H1 (cell line): ENCODE results near the gene URGCP. TPM values are rescaled to one million over a fixed set of nuclear protein-coding genes. Genes with fewer than 3 reads are reported as not detected.

Experiments used
- CTCF ChIA-PET: fragments of 300-600 bp; sonication (Branson Sonifier 250); formaldehyde crosslinking; loops from one replicate; lab custom pipeline; 2021; ENCODE audit not compliant: partially characterized antibody; lab: Charles Lee
- POLR2A ChIA-PET: fragments of 300-600 bp; sonication (Branson Sonifier 250); formaldehyde crosslinking; loops from one replicate; lab custom pipeline; 2021; ENCODE audit warnings: inconsistent platforms; ENCODE audit not compliant: partially characterized antibody; lab: Charles Lee
- DNase-seq, 2 experiments: peaks; one replicate each; pipeline versions ENCODE4 v3.0.0 to v3.0.0-alpha.2; 2010 to 2022; ENCODE audit warnings: low spot score in 2 of 2, low read depth in 1 of 2, mixed read lengths in 1 of 2
- FAIRE-seq: peaks from 2 replicates; lab custom pipeline; 2011; peaks lifted over from hg19 to GRCh38; lab: Jason Lieb, UNC
- H2AFZ ChIP-seq: 2 replicates; pipeline ENCODE4 v1.8.1; 2012; ENCODE audit warnings: low read length, inconsistent platforms
- H2AK5ac ChIP-seq: 2 replicates; pipeline ENCODE4 v1.6.1; 2013; ENCODE audit warnings: low read depth, low read length
- H2BK120ac ChIP-seq: replicated peaks from 2 replicates; pipeline ENCODE3; 2013; ENCODE audit warnings: low read depth, low read length, inconsistent platforms
- H2BK12ac ChIP-seq: 2 replicates; pipeline ENCODE4 v1.6.1; 2013; ENCODE audit warnings: low read depth, low read length
- H2BK15ac ChIP-seq: 2 replicates; pipeline ENCODE4 v1.6.1; 2013; ENCODE audit warnings: low read length
- H2BK20ac ChIP-seq: 2 replicates; pipeline ENCODE4 v1.6.1; 2013; ENCODE audit warnings: low read length
- H2BK5ac ChIP-seq: 2 replicates; pipeline ENCODE4 v1.6.1; 2013; ENCODE audit warnings: low read depth, low read length
- H3K14ac ChIP-seq: 2 replicates; pipeline ENCODE4 v1.6.1; 2013; ENCODE audit warnings: inconsistent platforms; ENCODE audit not compliant: insufficient read length
- H3K18ac ChIP-seq: 2 replicates; pipeline ENCODE4 v1.6.1; 2013; ENCODE audit warnings: low read length; ENCODE audit errors: extremely low read depth
- H3K23ac ChIP-seq: 2 replicates; pipeline ENCODE4 v1.6.1; 2013; ENCODE audit warnings: inconsistent platforms; ENCODE audit not compliant: insufficient read length
- H3K23me2 ChIP-seq: 2 replicates; pipeline ENCODE4 v1.6.1; 2013; ENCODE audit warnings: low read depth, low read length
- H3K27ac ChIP-seq: 2 replicates; pipeline ENCODE4 v1.6.1; 2011; ENCODE audit warnings: low read depth, low read length, inconsistent platforms
- H3K27me3 ChIP-seq, 4 experiments: replicated peaks in 1 of 4; 1 replicate in 1 of 4; 2 replicates in 3 of 4; pipeline versions ENCODE4 v1.6.1 to v1.8.1; 2011 to 2013; ENCODE audit warnings: low read length in 3 of 4, mild to moderate bottlenecking in 3 of 4, inconsistent platforms in 2 of 4, mixed read lengths in 2 of 4, moderate library complexity in 1 of 4; ENCODE audit not compliant: control insufficient read depth in 3 of 4, insufficient read depth in 3 of 4; ENCODE audit errors: extremely low read depth in 1 of 4
- H3K36me3 ChIP-seq, 4 experiments: 2 replicates each; pipeline versions ENCODE4 v1.6.1 to v1.8.1; 2011 to 2013; ENCODE audit warnings: mild to moderate bottlenecking in 4 of 4, low read length in 3 of 4, moderate library complexity in 2 of 4, control low read depth in 1 of 4, inconsistent platforms in 1 of 4; ENCODE audit not compliant: insufficient read depth in 4 of 4, control insufficient read depth in 2 of 4
- H3K4ac ChIP-seq: replicated peaks from 2 replicates; pipeline ENCODE3; 2013; ENCODE audit warnings: low read length, low read depth, mixed read lengths, inconsistent platforms; ENCODE audit not compliant: insufficient read length
- H3K4me1 ChIP-seq, 4 experiments: replicated peaks in 1 of 4; 1 replicate in 1 of 4; 2 replicates in 3 of 4; pipeline versions ENCODE4 v1.6.1 to v1.8.1; 2011 to 2013; ENCODE audit warnings: low read length in 3 of 4, inconsistent platforms in 2 of 4, mixed read lengths in 1 of 4; ENCODE audit not compliant: insufficient read depth in 4 of 4, control insufficient read depth in 3 of 4
- H3K4me2 ChIP-seq, 2 experiments: 2 replicates each; pipeline versions ENCODE4 v1.6.1 to v1.8.1; 2011 to 2013; ENCODE audit warnings: low read depth in 2 of 2, low read length in 2 of 2, control low read depth in 1 of 2, inconsistent platforms in 1 of 2, mild to moderate bottlenecking in 1 of 2; ENCODE audit not compliant: insufficient read depth in 1 of 2
- H3K4me3 ChIP-seq, 4 experiments: fragments of 200-600, 300-600 bp in 1 of 4; sonication (generic), shearing (Covaris generic), sonication (Bioruptor Twin) in 1 of 4; 2 replicates each; pipeline versions ENCODE4 v1.5.1 to v1.8.1; 2011 to 2016; ENCODE audit warnings: low read length in 4 of 4, low read depth in 3 of 4, control low read depth in 2 of 4, inconsistent platforms in 2 of 4, mild to moderate bottlenecking in 2 of 4, mixed read lengths in 1 of 4, moderate library complexity in 1 of 4; ENCODE audit not compliant: insufficient read depth in 2 of 4; ENCODE audit errors: extremely low read depth in 1 of 4
- H3K56ac ChIP-seq: replicated peaks from 2 replicates; pipeline ENCODE3; 2013; ENCODE audit warnings: low read depth, mild to moderate bottlenecking, mixed read lengths, low read length, inconsistent platforms; ENCODE audit not compliant: insufficient read length
- H3K79me1 ChIP-seq: 2 replicates; pipeline ENCODE4 v1.6.1; 2013; ENCODE audit warnings: low read depth, low read length, control low read depth
- H3K79me2 ChIP-seq, 2 experiments: 2 replicates each; pipeline versions ENCODE4 v1.6.1 to v1.8.1; 2012 to 2013; ENCODE audit warnings: low read length in 2 of 2, mild to moderate bottlenecking in 2 of 2, inconsistent platforms in 1 of 2; ENCODE audit not compliant: insufficient read depth in 2 of 2, control insufficient read depth in 1 of 2
- H3K9ac ChIP-seq, 4 experiments: replicated peaks in 1 of 4; 1 replicate in 1 of 4; 2 replicates in 3 of 4; pipeline versions ENCODE4 v1.6.1 to v1.8.1; 2011 to 2013; ENCODE audit warnings: low read depth in 3 of 4, low read length in 3 of 4, control low read depth in 2 of 4, mild to moderate bottlenecking in 2 of 4, moderate library complexity in 2 of 4, inconsistent platforms in 1 of 4; ENCODE audit errors: extremely low read depth in 1 of 4
- H3K9me3 ChIP-seq, 2 experiments: 2 replicates each; pipeline versions ENCODE4 v1.6.1 to v1.8.1; 2012 to 2013; ENCODE audit warnings: mild to moderate bottlenecking in 2 of 2, moderate library complexity in 2 of 2, control low read depth in 1 of 2, inconsistent platforms in 1 of 2, low read depth in 1 of 2, low read length in 1 of 2, mixed read lengths in 1 of 2; ENCODE audit not compliant: insufficient read depth in 2 of 2
- H4K20me1 ChIP-seq, 2 experiments: replicated peaks in 1 of 2; 2 replicates each; pipeline versions ENCODE3 to v1.8.1; 2011 to 2013; ENCODE audit warnings: inconsistent platforms in 2 of 2, low read length in 2 of 2, mild to moderate bottlenecking in 1 of 2; ENCODE audit not compliant: insufficient read depth in 2 of 2, control insufficient read depth in 1 of 2
- H4K5ac ChIP-seq: 2 replicates; pipeline ENCODE4 v1.6.1; 2013; ENCODE audit warnings: low read length, low read depth, mixed read lengths, inconsistent platforms; ENCODE audit not compliant: insufficient read length
- H4K8ac ChIP-seq: 2 replicates; pipeline ENCODE4 v1.8.0; 2013; ENCODE audit warnings: mild to moderate bottlenecking, moderate library complexity, low read length, inconsistent platforms; ENCODE audit not compliant: insufficient read depth; ENCODE audit errors: extremely low read depth
- H4K91ac ChIP-seq: replicated peaks from 2 replicates; pipeline ENCODE3; 2013; ENCODE audit warnings: low read length, mixed read lengths, inconsistent platforms; ENCODE audit not compliant: insufficient read length
- BRCA1 ChIP-seq: IDR thresholded peaks from 2 replicates; pipeline ENCODE4 v1.6.1; 2012; ENCODE audit warnings: low read depth, low read length, improper control_type of control experiment
- CHD2 ChIP-seq: IDR thresholded peaks from 2 replicates; pipeline ENCODE4 v1.6.1; 2012; ENCODE audit warnings: low read length, improper control_type of control experiment
- JUN ChIP-seq: IDR thresholded peaks from 2 replicates; pipeline ENCODE4 v1.6.1; 2011; ENCODE audit warnings: low read depth, mild to moderate bottlenecking, improper control_type of control experiment, low read length
- MAX ChIP-seq: IDR thresholded peaks from 2 replicates; pipeline ENCODE4 v1.6.1; 2012; ENCODE audit warnings: inconsistent platforms
- PHF8 ChIP-seq: fragments of 200-600 bp; sonication (generic); conservative IDR thresholded peaks from 2 replicates; pipeline ENCODE4 v1.7.1; 2012; ENCODE audit warnings: low read depth, mild to moderate bottlenecking, inconsistent platforms, low read length, moderate library complexity
- POU5F1 ChIP-seq: IDR thresholded peaks from 2 replicates; pipeline ENCODE4 v1.6.1; 2011; ENCODE audit warnings: low read depth, mild to moderate bottlenecking, low read length, moderate library complexity
- SRF ChIP-seq: IDR thresholded peaks from 2 replicates; pipeline ENCODE4 v1.6.1; 2011; ENCODE audit warnings: mild to moderate bottlenecking, low read depth, low read length, moderate library complexity
- TCF12 ChIP-seq: IDR thresholded peaks from 2 replicates; pipeline ENCODE4 v1.6.1; 2011; ENCODE audit warnings: low read depth, mild to moderate bottlenecking, low read length
- WGBS, 2 experiments: shearing (Covaris generic) in 1 of 2; methylation state at CpG; one replicate each; pipeline versions ENCODE4 v1.1.6 to v1.1.7; 2013 to 2015; ENCODE audit warnings: low lambda C conversion rate in 2 of 2, mixed read lengths in 2 of 2, inconsistent platforms in 1 of 2, low coverage in 1 of 2, missing lambda C conversion rate in 1 of 2; ENCODE audit not compliant: insufficient replicate concordance in 2 of 2, insufficient coverage in 1 of 2, insufficient read length in 1 of 2; ENCODE audit errors: extremely low coverage in 1 of 2, missing lambda C conversion rate in 1 of 2; 5-methylcytosine and 5-hydroxymethylcytosine counted together
- polyA plus RNA-seq, 7 experiments: library from polyadenylated mRNA; depleted of rRNA in 3 of 7; stranded (reverse) in 5 of 7; unstranded in 2 of 7; fragments of >200 nt in 5 of 7; fragments of 200-250 nt in 2 of 7; gene quantifications; 1 replicate in 5 of 7; 2 replicates in 1 of 7; 4 replicates in 1 of 7; pipeline versions ENCODE4 v1.2.1 to v1.2.3, GENCODE V29; 2011 to 2013; ENCODE audit warnings: missing spikeins in 2 of 7, mixed read lengths in 2 of 7
- total RNA-seq: library from RNA; stranded (reverse); fragmentation: NEBNext Ultra II Directional; extraction: Animal tissue kit (Norgen Biotek cat#: 25700); gene quantifications from 2 replicates; pipeline ENCODE4 v1.2.1, GENCODE V29; 2021

Gene URGCP
- total and polyA plus RNA-seq, 2 of the 8 experiments (the other 6 are each of a cell fraction or from before 2014, with no cell fraction given), result 9.0 to 18.7 TPM

- Histone ChIP-seq H3K4ac (no peak overlapping the region), H4K5ac (no peak overlapping the region), H2BK12ac (no peak overlapping the region), H3K4me2 (no peak overlapping the region), H3K4me1 (no peaks in the 10 kb centered on the region; a peak in 1 of 7 replicates), H4K91ac (no peak overlapping the region), H3K23ac (no peak overlapping the region), H3K9me3 (no peaks in the 10 kb centered on the region), H3K23me2 (no peaks in the 10 kb centered on the region), H3K18ac (no peak overlapping the region), H3K9ac (no peak overlapping the region), H2AK5ac (no peak overlapping the region), H3K56ac (no peak overlapping the region), H3K79me2 (no peaks in the 10 kb centered on the region), H3K79me1 (no peaks in the 10 kb centered on the region), H3K4me3 (no peak overlapping the region), H3K14ac (no peak overlapping the region), H2BK120ac (no peak overlapping the region), H4K20me1 (no peaks in the 10 kb centered on the region), H3K27ac (no peak overlapping the region), H2AFZ (no peak overlapping the region), H3K36me3 (no peaks in the 10 kb centered on the region), H2BK5ac (no peak overlapping the region), H2BK15ac (no peak overlapping the region), H2BK20ac (no peak overlapping the region), H3K27me3 (peaks cover 0 to 7% (median 3%) of the 10 kb centered on the region in 4 experiments; a peak in 4 of 7 replicates), H4K8ac (no peak overlapping the region)
- no peak for TF ChIP-seq PHF8
- TF ChIP-seq POU5F1, result no peak
- no peak for TF ChIP-seq TCF12
- no peak for TF ChIP-seq SRF
- no peak for TF ChIP-seq MAX
- no peak for TF ChIP-seq JUN
- TF ChIP-seq BRCA1, result no peak
- no peak for TF ChIP-seq CHD2
- POLR2A ChIA-PET, result no interaction called here
- CTCF ChIA-PET, result interaction anchor here (0.6 to 1.2 kb wide), 3 partner anchors 12 to 266 kb away, joined by 3 to 4 read pairs (median 3); no protein-coding TSS in a partner anchor
- 95% methylated on average over 7 of the region's 7 CpGs; no CpG with 5 or more reads in 1 of the 2 experiments for WGBS, 2 experiments
- FAIRE-seq (no peak), DNase-seq (no peak)
Measured at GRCh38 chr7:43931346-43931745, 24.9 kb upstream of the URGCP start.
